Measurements from ENCODE around the gene GPR55. TPM values are rescaled to one million over a fixed set of nuclear protein-coding genes. Genes with fewer than 3 reads are reported as not detected.

GPR55 gene
- total RNA-seq, 2 experiments from 2014 or later: 4.4 to 5.6 TPM

DNA sequence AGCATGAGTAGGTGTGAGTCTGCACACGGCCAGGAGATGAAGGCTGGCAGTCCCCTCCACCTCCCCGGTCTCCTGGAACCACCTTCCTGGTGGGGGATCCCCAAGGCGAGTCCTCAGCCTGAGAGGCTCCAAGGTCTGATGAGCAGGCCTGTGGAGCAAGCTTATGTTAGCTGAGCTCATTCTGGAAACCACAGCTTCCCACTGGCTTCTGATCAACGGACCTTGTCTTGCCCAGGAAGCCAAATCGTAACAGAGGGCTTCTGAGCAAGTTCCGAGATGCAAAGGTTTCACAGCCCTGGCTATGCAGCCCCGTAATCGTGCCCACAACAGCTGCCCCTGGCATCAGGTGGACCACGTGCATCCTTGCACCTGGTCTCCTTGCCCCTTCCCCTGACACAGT lies 28.8 kb upstream of the GPR55 start:
- CTCF ChIA-PET: interaction anchor here (1.0 to 1.5 kb wide), 3 partner anchors 30 to 51 kb away, joined by 3 to 5 read pairs (median 4); no protein-coding TSS in a partner anchor

DNA sequence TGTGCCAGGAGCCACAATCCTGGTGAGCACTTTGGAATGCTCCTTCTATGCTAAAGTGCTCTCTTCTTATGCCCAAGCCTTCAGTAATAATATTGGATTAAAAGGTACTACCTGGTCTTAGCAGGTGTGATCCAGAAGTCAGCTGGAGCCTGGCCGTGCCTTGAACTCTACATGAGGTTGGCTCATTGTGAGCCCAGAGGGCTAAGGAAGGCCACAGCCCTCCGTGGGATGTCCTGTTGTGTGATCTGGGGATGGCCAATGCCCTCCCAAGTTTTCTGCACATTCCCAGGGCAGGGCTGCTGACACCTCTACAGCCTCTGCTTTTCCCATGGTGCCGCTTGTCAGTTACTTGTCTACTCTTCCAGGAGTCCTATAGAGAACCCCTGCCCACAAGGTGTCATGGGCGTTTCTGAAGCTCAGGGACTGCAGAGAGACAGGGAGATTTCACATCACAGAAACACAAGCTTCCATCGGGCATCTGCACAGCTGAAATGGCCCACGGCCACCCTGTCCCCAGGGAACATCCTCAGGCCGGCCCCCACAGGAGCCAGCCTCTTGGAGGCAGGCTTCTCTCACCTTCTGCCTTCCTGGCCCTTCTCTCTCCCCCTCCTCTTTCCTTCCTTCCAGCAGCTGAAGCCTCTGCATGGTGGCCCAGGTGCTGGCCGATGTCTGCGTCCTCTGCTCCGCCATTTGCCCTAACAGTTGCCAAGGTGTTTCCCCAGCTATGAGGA lies 27.3 kb upstream of the GPR55 start:
- ChIA-PET CTCF (interaction anchor here (0.6 to 1.4 kb wide), 4 partner anchors 35 to 761 kb away, joined by 3 to 4 read pairs (median 3); no protein-coding TSS in a partner anchor), POLR2A (interaction anchor here (1.1 kb wide), 1 partner anchor 77 kb away, joined by 7 read pairs; no protein-coding TSS in a partner anchor)

More for the DNA sequence above, 28.8 kb upstream of the GPR55 start:
- POLR2A ChIA-PET: no interaction called here

- POLR2A ChIA-PET: interaction anchor here (1.1 to 1.3 kb wide), 2 partner anchors 33 to 76 kb away, joined by 7 read pairs; no protein-coding TSS in a partner anchor
- CTCF ChIA-PET: interaction anchor here (0.6 to 1.8 kb wide), 5 partner anchors 19 to 762 kb away, joined by 3 to 8 read pairs (median 3); no protein-coding TSS in a partner anchor
Measured at GRCh38 chr2:230951396-230951795, 26.4 kb upstream of the GPR55 start.

GRCh38 chr2:230950874-230951339 lies 25.9 kb upstream of the GPR55 start:
- CTCF ChIA-PET: interaction anchor here (0.7 to 1.8 kb wide), 5 partner anchors 18 to 127 kb away, joined by 3 to 8 read pairs (median 4); no protein-coding TSS in a partner anchor

DNA sequence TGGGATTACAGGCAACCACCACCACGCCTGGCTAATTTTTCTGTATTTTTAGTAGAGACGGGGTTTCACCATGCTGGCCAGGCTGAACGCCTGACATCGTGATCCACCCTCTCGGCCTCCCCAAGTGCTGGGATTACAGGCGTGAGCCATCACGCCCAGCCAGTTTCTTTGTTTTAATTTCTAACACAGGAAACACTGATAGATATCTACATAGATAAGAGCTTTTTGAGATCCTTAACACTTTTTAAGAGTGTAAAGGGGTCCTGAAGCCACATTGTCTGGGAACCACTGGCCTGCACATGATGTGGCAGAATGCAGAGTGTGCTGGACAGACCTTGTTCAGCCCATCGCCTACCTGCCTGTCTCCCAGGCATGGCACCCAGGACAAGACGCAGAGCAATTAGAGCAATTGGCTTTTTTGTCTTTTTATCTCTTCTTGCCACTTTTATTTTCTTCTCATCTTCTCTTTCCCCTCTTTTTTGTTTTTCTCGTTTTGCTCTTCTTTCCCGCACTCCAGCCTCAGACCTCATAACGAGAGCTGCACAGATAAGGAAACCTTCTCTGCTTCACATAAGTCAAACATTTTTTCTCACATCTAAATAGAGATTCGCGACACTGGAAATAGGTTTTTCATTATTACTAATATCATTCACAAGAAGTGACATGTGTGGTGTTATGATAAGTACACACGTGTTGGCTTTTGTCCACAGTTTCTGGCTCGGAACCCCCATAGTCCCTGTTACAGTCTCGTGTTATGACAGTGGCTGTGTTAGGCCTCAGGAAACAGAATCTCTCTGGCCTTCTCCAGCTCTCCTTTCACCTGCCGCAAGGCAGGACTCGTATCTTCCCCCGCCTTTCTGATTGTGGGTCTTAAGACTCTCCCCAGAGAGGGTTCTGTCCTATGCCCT lies 25.2 kb upstream of the GPR55 start:
- POLR2A ChIA-PET: interaction anchor here (1.3 kb wide), 1 partner anchor 34 kb away, joined by 7 read pairs; no protein-coding TSS in a partner anchor
- CTCF ChIA-PET: interaction anchor here (0.9 to 1.8 kb wide), 2 partner anchors 34 to 37 kb away, joined by 4 to 8 read pairs; no protein-coding TSS in a partner anchor

More at GRCh38 chr2:230950874-230951339, 25.9 kb upstream of the GPR55 start:
- POLR2A ChIA-PET: interaction anchor here (1.1 to 1.3 kb wide), 2 partner anchors 34 to 75 kb away, joined by 7 read pairs; no protein-coding TSS in a partner anchor

DNA sequence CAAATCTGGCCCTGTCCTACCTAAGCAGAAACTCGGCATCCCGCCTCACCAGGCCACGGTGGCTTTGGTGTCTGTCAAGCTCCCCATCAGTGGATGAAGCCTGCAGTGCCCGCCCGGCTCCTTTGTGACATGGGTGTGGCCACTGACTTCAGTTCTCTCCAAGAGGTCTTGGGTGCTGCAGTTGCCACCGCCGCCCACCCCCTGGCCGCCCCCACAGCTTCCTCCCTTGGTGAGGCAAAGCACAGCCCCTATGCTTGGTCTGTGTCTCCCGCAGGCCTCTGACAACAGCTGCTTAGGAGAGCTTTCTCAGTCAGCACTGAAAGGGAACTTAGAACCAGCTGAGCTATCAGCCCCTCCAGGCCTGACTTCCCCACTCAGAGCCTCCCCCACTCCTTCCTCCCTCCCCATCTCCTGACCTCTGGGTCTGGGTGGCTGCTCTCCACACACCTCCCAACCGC lies 22.9 kb upstream of the GPR55 start:
- ChIA-PET CTCF (interaction anchor here (0.6 to 1.2 kb wide), 4 partner anchors 8 to 343 kb away, joined by 3 to 5 read pairs (median 4); no protein-coding TSS in a partner anchor), POLR2A (interaction anchor here (0.9 to 1.9 kb wide), 4 partner anchors 10 to 567 kb away, joined by 3 to 8 read pairs (median 5); no protein-coding TSS in a partner anchor)

DNA sequence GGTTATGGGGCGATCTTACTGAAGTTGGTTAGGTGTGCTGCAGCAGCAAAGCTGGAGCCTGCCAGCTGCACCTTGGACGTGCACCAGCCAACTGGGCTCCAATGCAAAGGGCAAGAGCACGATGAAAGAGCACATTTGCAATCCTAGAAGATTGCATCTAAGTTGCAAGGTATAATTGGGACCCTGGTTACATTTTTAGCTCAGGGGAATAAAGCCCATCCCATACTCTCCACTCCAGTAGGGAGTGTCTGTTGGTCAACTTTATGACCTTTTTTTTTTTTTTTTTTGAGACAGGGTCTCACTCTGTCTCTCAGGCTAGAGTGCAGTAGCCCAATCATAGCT lies 22.2 kb upstream of the GPR55 start:
- ChIA-PET CTCF (interaction anchor here (0.6 to 1.4 kb wide), 4 partner anchors 9 to 343 kb away, joined by 3 to 5 read pairs (median 4); no protein-coding TSS in a partner anchor), POLR2A (interaction anchor here (0.9 to 1.9 kb wide), 3 partner anchors 10 to 567 kb away, joined by 3 to 8 read pairs (median 7); no protein-coding TSS in a partner anchor)

DNA sequence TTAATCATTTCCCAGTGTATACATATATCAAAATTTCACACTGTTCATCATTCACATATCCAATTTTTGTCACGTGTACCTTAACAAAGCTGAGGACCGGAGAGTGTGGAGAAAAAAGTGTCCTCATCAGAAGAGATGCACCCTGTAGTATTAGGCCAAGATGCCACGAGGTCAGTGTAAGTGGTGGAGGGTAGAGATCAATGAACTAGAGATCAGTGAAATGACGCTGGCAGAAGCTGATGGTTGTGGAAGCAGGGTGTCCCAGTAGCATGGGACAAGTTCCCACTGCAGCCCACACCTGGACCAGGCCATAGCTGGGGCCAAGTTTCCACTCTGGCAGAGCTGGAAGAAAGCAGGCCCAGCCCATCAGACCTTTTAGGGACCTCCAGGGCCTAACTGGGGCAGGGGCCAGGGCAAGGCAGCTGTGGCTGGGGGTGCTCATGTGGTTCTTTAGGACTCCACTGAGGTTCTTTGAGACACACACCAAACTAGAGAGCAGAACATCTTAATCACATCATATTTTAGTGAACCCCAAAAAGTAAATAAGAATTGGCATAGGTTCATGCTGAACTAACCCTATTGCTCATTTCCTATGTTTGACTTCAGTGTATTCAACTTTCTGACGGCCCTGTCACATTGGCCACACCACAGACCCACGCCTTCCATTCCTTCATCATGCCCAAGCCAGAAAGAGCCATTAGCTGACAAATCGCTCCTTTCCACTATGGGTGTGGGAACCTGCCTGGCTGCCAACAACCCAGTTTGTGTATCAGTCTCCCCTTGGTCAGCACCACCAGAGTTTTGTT lies 21.6 kb upstream of the GPR55 start:
- CTCF ChIA-PET: interaction anchor here (0.9 to 1.4 kb wide), 4 partner anchors 10 to 38 kb away, joined by 3 to 6 read pairs (median 4); no protein-coding TSS in a partner anchor
- POLR2A ChIA-PET: interaction anchor here (0.9 to 1.9 kb wide), 2 partner anchors 38 to 568 kb away, joined by 7 to 8 read pairs; no protein-coding TSS in a partner anchor

GRCh38 chr2:230944757-230945372 lies 19.8 kb upstream of the GPR55 start:
- ChIA-PET POLR2A (no interaction called here), CTCF (no interaction called here)

GRCh38 chr2:230944123-230944653 lies 19.1 kb upstream of the GPR55 start:
- POLR2A ChIA-PET: interaction anchor here (0.9 kb wide), 1 partner anchor 23 kb away, joined by 3 read pairs; no protein-coding TSS in a partner anchor
- CTCF ChIA-PET: interaction anchor here (1.2 kb wide), 1 partner anchor 20 kb away, joined by 4 read pairs; the partner anchor contains the start of gene GPR55

DNA sequence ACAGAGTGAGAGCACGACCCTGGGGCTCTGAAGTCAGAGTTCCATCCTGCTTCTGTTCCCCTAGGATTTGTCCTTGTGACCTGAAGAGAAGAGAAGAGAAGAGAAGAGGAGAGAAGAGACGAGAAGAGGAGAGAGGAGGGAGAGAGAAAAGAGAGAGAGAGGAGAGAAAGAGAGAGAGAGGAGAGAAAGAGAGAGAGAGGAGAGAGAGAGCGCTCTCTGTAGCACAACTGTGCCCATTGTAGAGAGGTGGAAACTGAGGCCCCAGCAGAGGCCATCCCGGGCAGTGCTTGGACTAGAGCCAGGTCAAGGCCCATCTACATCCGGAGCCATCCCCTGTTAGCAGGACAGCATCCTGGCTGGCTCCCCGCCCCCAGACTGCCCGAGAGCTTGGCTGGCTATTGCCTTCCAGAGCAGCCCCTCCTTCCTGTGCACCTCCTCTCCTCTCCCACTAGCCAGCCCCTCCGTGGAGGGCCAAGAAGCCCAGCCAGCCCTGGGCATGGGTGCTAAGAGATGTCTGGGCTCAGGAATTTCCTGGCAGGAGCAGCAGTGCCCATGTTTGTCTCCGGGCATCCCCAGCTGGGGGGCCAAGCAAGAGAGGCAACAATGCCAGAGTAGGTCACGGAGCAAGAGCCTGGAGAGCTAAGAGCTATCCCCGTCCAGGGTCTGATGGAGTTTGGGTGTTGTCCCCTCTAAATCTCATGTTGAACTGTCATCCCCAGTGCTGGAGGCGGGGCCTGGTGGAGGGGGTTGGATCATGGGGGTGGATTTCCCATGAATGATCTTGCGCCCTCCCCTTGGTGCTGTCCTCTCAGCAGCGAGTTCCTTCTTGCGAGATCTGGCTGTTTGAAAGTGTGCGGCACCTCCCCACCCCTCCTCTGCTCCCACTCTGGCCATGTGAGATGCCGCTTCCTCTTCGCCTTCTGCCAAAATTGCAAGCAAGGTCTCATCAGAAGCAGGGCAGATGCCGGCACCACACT lies 18.2 kb upstream of the GPR55 start:
- POLR2A ChIA-PET: interaction anchor here (0.9 kb wide), 1 partner anchor 22 kb away, joined by 3 read pairs; no protein-coding TSS in a partner anchor
- CTCF ChIA-PET: interaction anchor here (1.2 kb wide), 1 partner anchor 19 kb away, joined by 4 read pairs; the partner anchor contains the start of gene GPR55

- CTCF ChIA-PET: interaction anchor here (0.9 kb wide), 1 partner anchor 15 kb away, joined by 4 read pairs; no protein-coding TSS in a partner anchor
- POLR2A ChIA-PET: no interaction called here
Measured at GRCh38 chr2:230942371-230942770, 17.3 kb upstream of the GPR55 start.

DNA sequence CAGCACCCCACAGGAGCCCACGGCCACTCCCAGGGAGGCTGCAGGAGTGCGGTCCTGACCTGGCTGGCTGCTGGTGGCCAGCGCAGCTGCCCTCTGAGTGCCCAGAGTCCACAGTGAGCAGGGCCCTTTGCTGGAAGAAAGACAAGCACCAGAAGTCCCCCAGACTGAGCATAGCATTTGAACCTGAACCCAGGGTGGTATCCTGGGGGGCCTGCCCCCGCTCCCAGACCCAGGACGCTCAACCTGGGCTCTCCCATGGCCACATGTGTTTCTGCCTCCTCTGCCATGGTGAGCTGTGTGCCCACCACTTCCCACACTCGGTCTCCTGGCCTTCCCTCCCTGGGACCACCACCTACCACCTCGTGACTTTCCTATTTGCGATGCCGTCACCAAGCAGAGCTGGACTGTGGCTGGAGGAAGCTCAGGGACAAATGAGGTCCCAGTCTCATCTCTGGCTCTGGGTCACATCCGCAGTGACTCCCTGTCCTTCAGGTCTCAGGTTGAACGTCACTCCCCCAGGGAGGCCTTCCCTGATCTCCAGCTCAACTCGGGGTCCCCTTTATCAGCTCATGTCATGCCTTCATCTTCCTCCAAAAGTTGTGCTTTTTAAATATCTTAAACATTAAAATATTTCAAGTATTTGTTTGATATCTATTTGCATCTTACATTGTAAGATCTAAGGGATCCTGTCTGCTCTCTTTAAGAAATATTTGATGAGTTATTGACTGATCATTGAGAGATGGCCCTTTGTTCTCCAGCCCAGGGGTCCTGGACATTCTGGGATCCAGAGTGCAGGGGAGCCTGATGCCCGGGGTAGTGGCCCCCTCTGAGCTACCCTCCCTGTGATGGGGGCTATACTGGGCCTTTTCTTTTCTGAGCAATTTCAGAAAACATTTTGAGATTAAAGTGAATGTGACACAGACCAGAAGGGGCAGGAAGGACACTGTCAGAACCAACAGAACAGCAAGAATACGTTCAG lies 16.4 kb upstream of the GPR55 start:
- ChIA-PET CTCF (interaction anchor here (0.7 to 0.9 kb wide), 2 partner anchors 14 to 15 kb away, joined by 3 to 4 read pairs; no protein-coding TSS in a partner anchor), POLR2A (no interaction called here)

- CTCF ChIA-PET: interaction anchor here (1.0 to 1.6 kb wide), 2 partner anchors 13 to 15 kb away, joined by 5 to 6 read pairs; no protein-coding TSS in a partner anchor
- POLR2A ChIA-PET: no interaction called here
Measured at GRCh38 chr2:230940471-230940815, 15.4 kb upstream of the GPR55 start.
